Coronary artery (tissue), 2 donors: ENCODE measurements around the gene POLH.
"Not testable (repeated sequence)": the region's sequence is repeated elsewhere in the genome, so short reads cannot be mapped to it uniquely, and the experiment has no call there.

ENCODE experiments used
- DNase-seq: peaks from one replicate; pipeline ENCODE4 v3.0.0-alpha.2; 2017; ENCODE audit warnings: low spot score
- H3K27ac ChIP-seq, 2 donors: fragments of 200-600 bp; sonication (generic); one replicate each; pipeline ENCODE4 v1.5.1; 2016 to 2019
- H3K4me3 ChIP-seq: fragments of 200-600 bp; sonication (generic); 2 replicates; pipeline ENCODE4 v1.5.1; 2016; ENCODE audit warnings: mild to moderate bottlenecking, moderate library complexity
- CTCF ChIP-seq: fragments of 200-600 bp; sonication (generic); IDR thresholded peaks from one replicate; pipeline ENCODE4 v1.5.1; 2019; ENCODE audit warnings: antibody characterized with exemption

POLH gene

DNA sequence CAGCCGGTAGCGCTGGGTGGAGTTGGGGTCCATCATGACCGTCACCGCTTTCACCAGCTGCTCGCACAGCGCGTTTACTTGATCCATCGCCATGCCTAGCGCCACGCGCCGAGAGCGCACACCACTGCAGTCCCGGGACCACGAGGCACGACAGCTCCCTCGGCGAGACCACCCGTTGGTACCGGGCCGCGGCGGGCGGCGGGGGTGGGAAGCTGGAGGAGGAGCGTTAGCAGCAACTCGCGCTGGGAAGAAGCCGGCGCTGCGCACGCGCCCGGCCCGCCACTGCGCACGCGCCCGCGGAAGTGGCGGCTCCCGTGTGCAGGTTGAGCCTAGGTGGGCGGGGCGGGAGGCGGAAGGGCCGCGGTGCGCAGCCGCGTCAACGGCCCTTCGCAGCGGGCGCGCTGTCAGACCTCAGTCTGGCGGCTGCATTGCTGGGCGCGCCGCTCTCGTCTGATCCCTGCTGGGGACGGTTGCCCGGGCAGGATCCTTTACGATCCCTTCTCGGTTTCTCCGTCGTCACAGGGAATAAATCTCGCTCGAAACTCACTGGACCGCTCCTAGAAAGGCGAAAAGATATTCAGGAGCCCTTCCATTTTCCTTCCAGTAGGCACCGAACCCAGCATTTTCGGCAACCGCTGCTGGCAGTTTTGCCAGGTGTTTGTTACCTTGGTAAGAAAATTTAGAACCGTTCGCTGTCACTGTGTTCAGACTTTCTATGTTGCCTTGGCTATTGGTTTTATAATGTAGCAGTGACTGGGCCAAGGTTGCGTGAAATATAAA, at the start of gene POLH, which contains the start of gene XPO5:
Gene POLH (plus strand): TSS at position 414 of the 780 bp plus-strand sequence. CDS start 6,135 bp downstream, outside the sequence.
Gene XPO5 (minus strand): TSS at position 267 of the 780 bp plus-strand sequence. CDS start 174 bp downstream, at position 93.
- DNase-seq: peak; percentile 90
- no peak for TF ChIP-seq CTCF
- Histone ChIP-seq H3K27ac (peak within 1 kb of the TSS; percentile 26 to 81), H3K4me3 (peak within 1 kb of the TSS; percentile 96)

- no peak for DNase-seq
- no peak overlapping the region for H3K4me3 ChIP-seq
- H3K27ac ChIP-seq: no peak overlapping the region
- TF ChIP-seq CTCF: no peak
Measured at GRCh38 chr6:43532201-43532600, 43.8 kb upstream of the POLH start.

DNA sequence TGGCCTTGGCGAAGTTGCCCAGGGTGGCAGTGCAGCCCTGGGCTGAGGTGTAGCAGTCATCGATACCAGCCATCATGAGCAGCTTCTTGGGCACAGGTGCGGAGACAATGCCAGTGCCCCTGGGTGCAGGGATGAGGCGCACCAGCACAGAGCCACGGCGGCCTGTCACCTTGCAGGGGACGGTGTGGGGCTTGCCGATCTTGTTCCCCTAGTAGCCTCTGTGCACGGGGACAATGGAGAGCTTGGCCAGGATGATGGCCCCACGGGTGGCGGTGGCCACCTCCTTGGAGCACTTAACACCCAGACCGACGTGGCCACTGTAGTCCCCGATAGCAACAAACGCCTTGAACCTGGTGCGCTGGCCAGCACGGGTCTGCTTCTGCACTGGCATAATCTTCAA, 37.0 kb upstream of the POLH start:
- not testable (repeated sequence) for H3K27ac ChIP-seq, DNase-seq

GRCh38 chr6:43539409-43539808, 36.6 kb upstream of the POLH start:
- not testable (repeated sequence) for DNase-seq, H3K27ac ChIP-seq, H3K4me3 ChIP-seq

More for the DNA sequence above, 37.0 kb upstream of the POLH start:
- not testable (repeated sequence) for H3K4me3 ChIP-seq

- no peak overlapping the region for H3K4me3 ChIP-seq
- H3K27ac ChIP-seq: no peak overlapping the region
- no peak for TF ChIP-seq CTCF
- no peak for DNase-seq
Measured at GRCh38 chr6:43540507-43540906, 35.5 kb upstream of the POLH start.

GRCh38 chr6:43541774-43542471, 34.1 kb upstream of the POLH start:
- TF ChIP-seq CTCF: no peak
- no peak for DNase-seq
- H3K4me3 ChIP-seq: no peak overlapping the region
- no peak overlapping the region for H3K27ac ChIP-seq

DNA sequence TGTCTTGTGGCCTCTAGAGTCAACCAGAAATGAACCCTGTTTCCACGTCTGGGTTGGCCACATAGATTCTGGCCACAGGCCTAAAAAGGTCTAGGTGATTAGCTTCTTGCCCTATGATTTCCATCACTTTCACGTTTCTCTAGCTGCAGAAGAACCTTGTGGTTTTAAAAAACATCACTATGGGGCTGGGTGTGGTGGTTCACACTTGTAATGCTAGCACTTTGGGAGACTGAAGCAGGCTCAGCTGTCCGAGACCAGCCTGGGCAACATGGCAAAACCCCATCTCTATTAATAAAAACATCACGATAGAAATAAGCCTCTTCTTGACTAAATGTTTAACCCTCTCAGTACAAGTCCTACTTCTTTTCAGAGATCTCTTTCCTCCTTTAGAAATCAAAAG, 31.5 kb upstream of the POLH start:
- Histone ChIP-seq H3K4me3 (no peak overlapping the region), H3K27ac (no peak overlapping the region)
- DNase-seq: no peak
- TF ChIP-seq CTCF: no peak

GRCh38 chr6:43547222-43547621, 28.8 kb upstream of the POLH start:
- no peak for TF ChIP-seq CTCF
- DNase-seq: no peak
- Histone ChIP-seq H3K27ac (no peak overlapping the region), H3K4me3 (no peak overlapping the region)

GRCh38 chr6:43557620-43558019, 18.4 kb upstream of the POLH start:
- DNase-seq, H3K27ac ChIP-seq, H3K4me3 ChIP-seq: not testable (repeated sequence)
